ENCODE results near the gene C5orf63.
"Not testable (repeated sequence)": the region's sequence is repeated elsewhere in the genome, so short reads cannot be mapped to it uniquely, and the experiment has no call there.

C5orf63 gene

DNA sequence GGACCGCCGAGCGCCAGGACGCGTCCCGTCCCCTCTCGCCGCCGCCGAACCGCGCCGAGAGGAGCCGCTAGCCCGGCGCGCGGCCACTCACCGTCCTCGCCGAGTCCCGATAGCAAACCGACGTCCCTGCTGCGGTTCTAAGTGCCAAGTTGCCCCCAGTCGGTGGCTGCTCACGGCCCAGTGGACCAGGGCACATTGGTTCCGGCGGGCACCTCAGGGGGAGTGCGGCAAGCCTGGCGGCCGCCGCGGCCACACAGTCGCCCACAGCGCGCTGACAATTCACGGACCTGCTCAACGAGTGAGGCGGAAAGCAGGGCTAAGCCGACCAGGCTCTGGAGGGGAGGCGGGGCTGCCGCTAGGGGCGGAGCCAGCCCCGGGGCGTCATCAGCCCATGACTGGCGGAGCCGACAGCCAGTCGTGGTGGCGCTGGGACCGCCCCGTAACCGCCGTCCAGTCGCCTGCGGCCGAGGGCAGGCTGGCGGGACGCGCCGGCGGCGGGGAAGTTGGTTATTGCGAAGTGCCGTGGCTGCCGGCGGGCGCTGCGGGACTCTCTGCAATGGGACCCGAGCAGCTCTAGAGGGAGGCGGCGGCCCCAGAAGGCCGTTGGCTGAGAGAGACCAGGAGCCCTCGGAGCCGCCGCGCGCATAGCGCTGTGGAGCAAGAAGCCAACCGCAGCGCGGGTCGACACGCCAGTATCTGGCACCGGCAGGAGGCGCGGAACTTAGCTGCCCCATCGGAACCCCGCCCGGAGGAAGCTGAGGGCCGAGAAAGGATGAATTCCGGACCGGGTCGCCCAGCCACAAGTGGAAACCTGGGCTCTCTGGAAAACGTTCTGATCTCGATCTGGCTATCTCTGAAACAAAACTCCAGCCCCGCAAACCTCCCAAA lies 42.8 kb downstream of the C5orf63 start, which contains the start of gene MARCHF3:
TSS of gene MARCHF3 (minus strand) at position 300 of the 888 bp plus-strand sequence. CDS start 112,387 bp downstream, outside the sequence.
- peak; percentile 97 for DNase-seq

DNA sequence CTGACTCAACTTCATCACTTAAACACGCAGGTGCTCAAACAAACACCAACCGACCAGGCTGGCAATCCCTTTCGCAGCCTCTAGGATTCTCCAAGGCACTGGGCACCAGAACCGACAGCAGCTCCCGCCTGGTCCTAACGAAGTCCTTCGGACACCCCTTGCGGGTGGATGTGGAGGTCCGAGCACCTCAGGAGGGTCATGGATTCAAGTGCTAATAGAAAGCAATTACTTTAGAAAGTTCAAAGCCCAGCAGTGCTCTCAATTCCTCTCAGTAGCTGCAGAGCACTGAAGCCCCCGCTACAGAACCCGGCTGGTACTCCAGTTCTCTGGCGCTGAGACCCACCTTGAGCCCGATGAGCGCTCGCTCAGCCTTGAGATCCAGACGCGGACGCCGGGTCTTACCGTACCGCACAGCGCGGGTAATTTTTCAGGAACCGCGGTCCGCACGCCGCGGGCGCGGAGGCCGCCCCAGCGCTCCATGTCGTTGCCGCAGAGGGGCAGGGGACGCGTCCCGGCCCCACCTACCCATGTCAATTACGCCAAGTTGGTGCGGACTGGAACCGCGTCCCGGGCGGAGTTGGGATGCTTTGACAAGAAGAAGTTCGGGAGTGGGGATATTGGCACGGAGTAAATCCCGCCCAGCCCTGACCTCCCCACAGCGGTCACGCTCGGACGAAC lies 43.6 kb downstream of the C5orf63 start:
- DNase-seq = peak; percentile 12

- DNase-seq = no peak
Observed at GRCh38 chr5:127028822-127029457, 44.4 kb downstream of the C5orf63 start.

DNA sequence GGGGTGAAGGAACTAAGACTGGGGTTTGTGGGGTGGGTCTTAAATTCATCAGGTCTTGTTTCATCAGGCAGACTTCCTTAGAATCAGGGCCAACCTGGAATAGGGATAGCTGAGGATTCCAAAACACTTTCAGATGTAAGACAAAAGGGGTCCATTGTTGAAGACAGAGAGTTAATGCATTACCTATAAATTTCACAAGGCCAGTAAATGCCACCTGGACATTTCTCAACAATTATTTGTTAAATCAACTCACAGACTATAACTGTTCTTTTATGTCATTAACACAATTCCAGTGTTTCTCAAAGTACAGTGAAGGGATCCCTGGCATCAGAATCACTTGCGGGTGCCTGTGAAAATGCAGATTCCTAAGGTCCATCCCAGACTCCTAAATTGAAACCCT lies 45.8 kb downstream of the C5orf63 start:
- no peak for DNase-seq

- DNase-seq = no peak
Observed at GRCh38 chr5:127026166-127026565, 47.1 kb downstream of the C5orf63 start.

- no peak for DNase-seq
Observed at GRCh38 chr5:127025467-127025866, 47.8 kb downstream of the C5orf63 start.

DNA sequence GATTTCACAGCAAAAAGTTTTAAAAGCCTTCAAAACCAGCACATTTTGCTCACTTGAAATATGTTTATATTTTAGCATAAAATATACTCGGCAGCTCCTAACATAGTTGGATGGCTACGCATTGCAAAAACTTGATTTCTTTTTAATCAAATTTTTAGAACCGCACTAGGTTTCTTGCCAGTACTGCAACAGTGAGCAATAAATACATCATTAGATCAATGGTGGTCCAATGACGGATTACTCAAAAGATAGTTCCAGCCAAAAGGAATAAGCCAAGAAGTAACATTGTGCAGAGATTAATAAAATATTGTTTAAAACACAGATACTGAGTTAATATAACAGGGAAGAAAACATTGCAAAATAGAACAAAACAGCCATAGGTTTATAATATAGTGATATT lies 48.5 kb downstream of the C5orf63 start:
- no peak for DNase-seq

DNA sequence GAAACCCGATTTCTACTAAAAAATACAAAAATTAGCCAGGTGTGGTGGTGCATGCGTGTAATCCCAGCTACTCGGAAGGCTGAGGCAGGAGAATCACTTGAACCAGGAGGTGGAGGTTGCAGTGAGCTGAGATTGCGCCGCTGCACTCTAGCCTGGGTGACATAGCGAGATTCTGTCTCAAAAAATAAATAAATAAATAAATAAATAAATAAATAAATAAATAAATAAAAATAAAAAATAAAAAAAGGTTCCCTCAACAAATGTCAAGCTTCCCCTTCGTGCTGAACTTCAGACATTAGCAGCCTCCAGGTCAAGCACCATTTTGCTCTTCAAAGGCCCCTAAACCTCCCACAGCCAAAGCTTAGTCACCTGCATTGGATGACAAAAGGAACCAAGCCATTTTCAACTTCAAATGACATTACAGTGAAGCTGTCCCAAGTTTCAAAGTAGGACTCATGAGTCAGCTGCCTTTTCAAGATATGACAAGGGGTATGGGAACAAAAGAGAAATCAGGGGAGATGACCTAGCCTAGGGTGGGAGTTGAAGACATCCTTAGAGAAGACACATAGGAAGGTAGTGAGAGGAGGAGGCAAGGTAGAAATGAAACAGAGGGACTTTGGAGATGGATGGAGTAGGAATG lies 49.6 kb downstream of the C5orf63 start:
- DNase-seq = not testable (repeated sequence)

GRCh38 chr5:127022846-127023245 lies 50.5 kb downstream of the C5orf63 start:
- DNase-seq = no peak

DNA sequence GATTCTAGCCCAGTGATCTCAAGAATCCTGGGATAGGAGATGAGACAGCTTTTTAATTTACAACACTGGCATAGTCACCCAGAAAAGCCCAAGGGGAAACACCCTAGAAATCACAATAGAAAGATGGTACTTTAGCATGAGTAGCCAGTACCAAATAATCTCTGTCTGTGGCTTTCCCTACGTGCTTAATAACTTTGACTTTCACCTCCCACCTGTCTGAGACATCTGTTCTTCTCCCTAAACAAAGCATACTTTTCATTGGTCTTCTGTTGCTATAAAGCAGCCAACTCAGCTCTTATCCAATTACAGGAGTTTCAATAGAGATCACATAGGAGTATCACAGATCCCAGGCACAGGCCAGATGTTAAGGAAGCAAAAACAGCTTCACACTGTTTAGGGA lies 53.4 kb downstream of the C5orf63 start:
- no peak for DNase-seq

DNA sequence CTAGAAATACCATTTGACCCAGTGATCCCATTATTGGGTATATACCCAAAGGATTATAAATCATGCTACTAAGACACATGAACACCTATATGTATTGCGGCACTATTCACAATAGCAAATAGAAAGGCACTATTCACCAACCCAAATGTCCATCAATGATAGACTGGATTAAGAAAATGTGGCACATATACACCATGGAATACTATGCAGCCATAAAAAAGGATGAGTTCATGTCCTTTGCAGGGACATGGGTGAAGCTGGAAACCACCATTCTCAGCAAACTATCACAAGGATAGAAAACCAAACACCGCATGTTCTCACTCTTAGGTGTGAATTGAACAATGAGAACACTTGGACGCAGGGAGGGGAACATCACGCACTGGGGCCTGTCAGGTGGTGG lies 56.6 kb downstream of the C5orf63 start:
- not testable (repeated sequence) for DNase-seq

GRCh38 chr5:127015716-127016115 lies 57.6 kb downstream of the C5orf63 start:
- DNase-seq = no peak

DNA sequence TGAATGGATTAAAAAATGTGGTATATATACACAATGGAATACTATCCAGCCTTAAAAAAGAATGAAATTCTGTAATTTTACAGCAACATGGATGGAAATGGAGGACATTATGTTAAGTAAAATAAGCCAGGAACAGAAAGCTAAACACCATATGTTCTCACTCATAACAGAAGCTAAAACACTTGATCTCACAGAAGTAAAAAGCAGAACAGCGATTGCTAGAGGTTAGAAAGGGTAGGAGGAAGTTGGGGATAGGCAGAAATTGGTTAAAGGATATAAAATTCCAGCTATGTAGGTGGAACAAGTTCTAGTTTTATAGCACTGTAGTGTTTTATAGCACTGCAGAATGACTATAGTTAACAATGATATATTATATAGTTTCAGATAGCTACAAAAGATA lies 58.7 kb downstream of the C5orf63 start:
- no peak for DNase-seq

GRCh38 chr5:127013407-127013806 lies 59.9 kb downstream of the C5orf63 start:
- DNase-seq = no peak

GRCh38 chr5:127012916-127013315 lies 60.4 kb downstream of the C5orf63 start:
- no peak for DNase-seq

GRCh38 chr5:127011961-127012644 lies 61.2 kb downstream of the C5orf63 start:
- no peak for DNase-seq

GRCh38 chr5:127011153-127011552 lies 62.1 kb downstream of the C5orf63 start:
- no peak for DNase-seq

DNA sequence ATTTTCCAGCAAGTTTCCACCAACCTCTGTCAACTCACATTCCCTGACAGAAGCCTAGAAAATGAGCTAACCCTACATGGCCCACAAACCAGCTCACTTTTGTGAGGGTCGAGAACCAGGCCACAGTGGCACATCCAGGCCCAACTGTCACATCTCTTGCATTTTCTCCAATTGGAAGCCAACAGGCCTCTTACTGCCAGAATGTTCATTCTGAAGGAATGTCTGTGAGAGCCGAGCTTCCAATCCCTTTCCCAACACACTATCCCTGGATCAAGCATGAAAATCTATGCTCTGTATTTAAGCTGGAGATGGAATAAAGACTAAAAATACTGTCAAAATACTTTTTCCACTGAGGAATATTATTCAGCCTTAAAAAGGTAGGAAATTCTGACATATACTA lies 62.9 kb downstream of the C5orf63 start:
- DNase-seq = no peak

DNA sequence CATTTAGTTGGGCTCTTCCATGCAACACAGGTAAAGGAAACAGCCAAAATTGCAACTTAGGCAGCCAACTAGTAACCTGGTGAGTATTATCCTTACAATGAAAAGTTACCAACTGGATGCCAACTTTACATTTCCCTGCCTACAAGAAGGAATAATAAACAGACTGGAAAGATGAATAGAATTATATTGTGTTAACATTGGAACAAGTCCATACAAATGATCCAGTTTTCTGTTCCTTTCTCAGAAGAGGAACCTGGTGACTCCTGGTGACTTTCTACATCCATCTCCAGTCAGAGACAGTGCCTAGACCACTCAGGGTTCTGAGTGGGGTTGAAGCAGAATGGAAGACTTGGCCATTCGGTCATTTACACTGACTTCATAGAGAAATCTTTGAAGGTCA lies 63.5 kb downstream of the C5orf63 start:
- no peak for DNase-seq

- DNase-seq = no peak
Observed at GRCh38 chr5:127008300-127008975, 64.9 kb downstream of the C5orf63 start.

- DNase-seq = no peak
Observed at GRCh38 chr5:127007522-127007921, 65.8 kb downstream of the C5orf63 start.

DNA sequence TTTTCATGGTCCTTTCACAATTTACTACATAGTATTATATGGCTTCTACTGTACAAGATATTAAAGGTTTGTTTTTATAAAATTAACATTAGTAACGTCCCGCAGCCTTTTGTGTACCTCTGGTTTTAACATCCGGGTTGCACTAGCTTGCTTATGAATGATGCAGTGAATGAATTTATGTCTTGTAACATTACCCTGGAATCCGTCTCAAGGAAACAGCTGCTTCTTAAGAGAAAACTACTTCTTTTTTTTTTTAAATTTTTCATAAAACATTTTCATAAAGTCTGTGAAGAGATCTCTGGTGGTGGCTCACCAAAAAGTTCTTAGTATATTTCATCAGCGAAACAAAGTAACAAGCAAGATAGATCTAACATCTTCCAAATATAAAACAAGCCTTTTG lies 66.6 kb downstream of the C5orf63 start:
- no peak for DNase-seq
